Endothelial cell of umbilical vein (primary cell): Measurements from ENCODE around the gene GNAS. TPM values are rescaled to one million over a fixed set of nuclear protein-coding genes. Genes with fewer than 3 reads are reported as not detected.

Experiments used
- BruUV-seq: library from RNA; stranded (reverse); fragments of 400-500 nt; replicated peaks from 2 replicates; lab custom pipeline; 2021; lab: Mats Ljungman, UMichigan
- CTCF ChIA-PET: fragments of 300-600, 350-600 bp; sonication (Branson Sonifier 250); formaldehyde crosslinking; loops from one replicate; lab custom pipeline; 2021; ENCODE audit warnings: antibody characterized with exemption, inconsistent platforms; lab: Charles Lee
- POLR2A ChIA-PET: fragments of 300-600, 350-600 bp; sonication (Branson Sonifier 250); formaldehyde crosslinking; loops from one replicate; lab custom pipeline; 2021; ENCODE audit warnings: antibody characterized with exemption, inconsistent platforms; lab: Charles Lee
- DNase-seq: peaks from one replicate; pipeline ENCODE4 v3.0.0-alpha.2; 2011; ENCODE audit warnings: low read depth, low spot score
- FAIRE-seq: peaks from 2 replicates; lab custom pipeline; 2011; peaks lifted over from hg19 to GRCh38; lab: Jason Lieb, UNC
- H2AFZ ChIP-seq: 2 replicates; pipeline ENCODE4 v1.6.0; 2012; ENCODE audit warnings: low read depth, low read length, control low read depth, inconsistent platforms
- H3K27ac ChIP-seq: 2 replicates; pipeline ENCODE4 v1.5.1; 2011; ENCODE audit warnings: low read depth, mild to moderate bottlenecking, control low read depth, low read length, moderate library complexity; ENCODE audit not compliant: insufficient read depth
- H3K27me3 ChIP-seq, 2 experiments: 2 replicates each; pipeline versions ENCODE4 v1.6.0 to v1.6.1; 2011; ENCODE audit warnings: low read length in 2 of 2, mixed read lengths in 1 of 2; ENCODE audit not compliant: control insufficient read depth in 2 of 2, insufficient read depth in 2 of 2
- H3K36me3 ChIP-seq, 2 experiments: 2 replicates in 1 of 2; 3 replicates in 1 of 2; pipeline ENCODE4 v1.5.1; 2011; ENCODE audit warnings: low read length in 2 of 2, mild to moderate bottlenecking in 1 of 2, moderate library complexity in 1 of 2; ENCODE audit not compliant: control insufficient read depth in 2 of 2, insufficient read depth in 2 of 2; ENCODE audit errors: extremely low read depth in 1 of 2
- H3K4me1 ChIP-seq: 3 replicates; pipeline ENCODE4 v1.5.1; 2011; ENCODE audit warnings: mild to moderate bottlenecking, low read length; ENCODE audit not compliant: control insufficient read depth, insufficient read depth; ENCODE audit errors: extremely low read depth
- H3K4me2 ChIP-seq: 2 replicates; pipeline ENCODE4 v1.6.1; 2011; ENCODE audit warnings: low read length, control low read depth, mixed read lengths; ENCODE audit not compliant: insufficient read depth
- H3K4me3 ChIP-seq, 3 experiments: fragments of 200-600 bp in 1 of 3; sonication (generic), shearing (Covaris generic) in 1 of 3; replicated peaks in 1 of 3; 2 replicates each; pipeline ENCODE4 v1.5.1; 2011 to 2016; ENCODE audit warnings: control low read depth in 3 of 3, low read length in 3 of 3, mild to moderate bottlenecking in 2 of 3, inconsistent platforms in 1 of 3, low read depth in 1 of 3, moderate library complexity in 1 of 3; ENCODE audit not compliant: insufficient read depth in 1 of 3
- H3K79me2 ChIP-seq: 2 replicates; pipeline ENCODE4 v1.6.0; 2012; ENCODE audit warnings: low read length, inconsistent platforms; ENCODE audit not compliant: control insufficient read depth, insufficient read depth
- H3K9ac ChIP-seq: replicated peaks from 2 replicates; pipeline ENCODE3; 2011; ENCODE audit warnings: low read length, control low read depth; ENCODE audit not compliant: insufficient read depth; ENCODE audit errors: extremely low read depth
- H3K9me1 ChIP-seq: replicated peaks from 3 replicates; pipeline ENCODE4 v1.6.0; 2011; ENCODE audit warnings: mild to moderate bottlenecking, low read length; ENCODE audit not compliant: control insufficient read depth, insufficient read depth; ENCODE audit errors: extremely low read depth
- H3K9me3 ChIP-seq: replicated peaks from 2 replicates; pipeline ENCODE4 v1.5.1; 2012; ENCODE audit warnings: low read length, inconsistent platforms; ENCODE audit not compliant: control insufficient read depth, insufficient read depth
- H4K20me1 ChIP-seq: replicated peaks from 2 replicates; pipeline ENCODE3; 2011; ENCODE audit warnings: mild to moderate bottlenecking, low read length; ENCODE audit not compliant: control insufficient read depth, insufficient read depth; ENCODE audit errors: extremely low read depth
- EZH2 ChIP-seq: IDR thresholded peaks from 2 replicates; pipeline ENCODE4 v1.6.1; 2012; ENCODE audit warnings: borderline replicate concordance, low read depth, mild to moderate bottlenecking, moderate library complexity, low read length, inconsistent platforms; ENCODE audit not compliant: severe bottlenecking
- FOS ChIP-seq: IDR thresholded peaks from 2 replicates; pipeline ENCODE4 v1.6.1; 2011; ENCODE audit warnings: mild to moderate bottlenecking, low read length, moderate library complexity, borderline replicate concordance; ENCODE audit not compliant: insufficient read depth
- GATA2 ChIP-seq: IDR thresholded peaks from 2 replicates; pipeline ENCODE4 v1.7.0; 2011; ENCODE audit warnings: low read depth, mild to moderate bottlenecking, moderate library complexity, mixed read lengths, low read length; ENCODE audit not compliant: insufficient read length, insufficient read depth
- JUN ChIP-seq: IDR thresholded peaks from 2 replicates; pipeline ENCODE4 v1.6.1; 2011; ENCODE audit warnings: borderline replicate concordance, low read depth; ENCODE audit not compliant: insufficient read length, insufficient read depth
- POLR2A ChIP-seq: IDR thresholded peaks from 2 replicates; pipeline ENCODE4 v1.6.1; 2012; ENCODE audit warnings: low read depth, mild to moderate bottlenecking, control low read depth, low read length
- POLR2AphosphoS5 ChIP-seq: IDR thresholded peaks from 2 replicates; pipeline ENCODE4 v1.6.1; 2012; ENCODE audit warnings: low read depth, mild to moderate bottlenecking, control low read depth, low read length, moderate library complexity; ENCODE audit not compliant: insufficient read depth
- dilution Hi-C: fragments of 300-500 bp; cut with MboI; formaldehyde crosslinking; loops from one replicate; pipeline ENCODE4 v1.15.0; 2019; ENCODE audit warnings: low sequenced_read_pairs; ENCODE audit not compliant: extremely low pct_ligation_motif_present
- intact Hi-C: fragments of 100-400 bp; cut with micrococcal nuclease; formaldehyde crosslinking; loops from one replicate; pipeline ENCODE4 v1.10.0; 2022
- polyA plus RNA-seq, 4 experiments: library from polyadenylated mRNA; depleted of rRNA in 3 of 4; stranded (reverse) in 3 of 4; unstranded in 1 of 4; fragments of >200 nt; gene quantifications; 2 replicates each; pipeline versions ENCODE4 v1.2.1 to v1.2.3, GENCODE V29; 2011 to 2012; ENCODE audit warnings: missing spikeins in 1 of 4
- total RNA-seq: library from RNA; stranded (reverse); gene quantifications from 2 replicates; pipeline ENCODE4 v1.2.3, GENCODE V29; 2021
- TF ChIP-seq, protein P1 (sequence below): IDR thresholded peaks from 2 replicates; pipeline ENCODE4 v1.6.1; 2011; ENCODE audit not compliant: insufficient read depth, insufficient read length
- TF ChIP-seq, protein P2 (sequence below), 2 donors: IDR thresholded peaks; 1 replicate in 1 of 2; 2 replicates in 1 of 2; pipeline ENCODE4 v1.5.1; 2011; ENCODE audit warnings: low read length in 2 of 2, mild to moderate bottlenecking in 2 of 2, moderate library complexity in 2 of 2, control low read depth in 1 of 2, inconsistent platforms in 1 of 2, low read depth in 1 of 2; ENCODE audit not compliant: insufficient read depth in 1 of 2; ENCODE audit errors: extremely low read depth in 1 of 2

The GNAS gene
- total and polyA plus RNA-seq, 2 donors (not counting 3 experiments of a cell fraction or from before 2014, with no cell fraction given), result 1,141 to 1,882 TPM

DNA sequence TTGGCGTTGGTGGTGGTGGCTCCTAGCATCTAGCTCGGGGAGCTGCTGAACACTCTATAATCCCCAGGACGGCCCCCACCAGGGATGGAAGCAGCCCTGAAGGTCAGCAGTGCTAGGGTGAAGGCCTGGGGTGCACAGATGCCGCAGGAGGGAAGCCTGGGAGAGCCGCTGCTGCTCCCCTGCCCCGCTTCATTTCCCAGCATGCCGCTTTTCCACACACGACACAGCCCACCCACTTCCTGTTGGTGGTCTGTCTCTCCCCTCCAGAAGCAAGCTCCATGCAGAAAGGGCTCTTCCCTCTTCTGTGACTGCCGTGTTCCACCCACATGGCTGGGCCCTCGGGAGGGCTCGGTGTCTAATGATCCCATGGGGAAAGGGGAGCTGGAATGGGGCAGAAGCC, 37.1 kb upstream of the GNAS start:
- no peaks in the 10 kb centered on the region for H4K20me1 ChIP-seq
- no peak overlapping the region for H3K27ac ChIP-seq
- intact Hi-C loops (no loop called here), dilution Hi-C loops (no loop called here)
- no peak overlapping the region for H3K4me2 ChIP-seq
- TF ChIP-seq EZH2 (no peak), JUN (no peak), POLR2A (no peak), POLR2AphosphoS5 (no peak), GATA2 (no peak), FOS (no peak)
- TF ChIP-seq, protein P1, sequence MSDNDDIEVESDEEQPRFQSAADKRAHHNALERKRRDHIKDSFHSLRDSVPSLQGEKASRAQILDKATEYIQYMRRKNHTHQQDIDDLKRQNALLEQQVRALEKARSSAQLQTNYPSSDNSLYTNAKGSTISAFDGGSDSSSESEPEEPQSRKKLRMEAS, result no peak
- no TSS peak for BruUV-seq
- H3K4me1 ChIP-seq, result no peaks in the 10 kb centered on the region
- POLR2A ChIA-PET, result no interaction called here
- H2AFZ ChIP-seq, result no peak overlapping the region
- no peak overlapping the region for H3K9ac ChIP-seq
- no peaks in the 10 kb centered on the region for H3K36me3 ChIP-seq
- H3K27me3 ChIP-seq, result no peaks in the 10 kb centered on the region
- no peaks in the 10 kb centered on the region for H3K79me2 ChIP-seq
- FAIRE-seq, result no peak
- DNase-seq, result no peak
- CTCF ChIA-PET, result no interaction called here
- no peaks in the 10 kb centered on the region for H3K9me3 ChIP-seq
- no peaks in the 10 kb centered on the region for H3K9me1 ChIP-seq
- no peak overlapping the region for H3K4me3 ChIP-seq

DNA sequence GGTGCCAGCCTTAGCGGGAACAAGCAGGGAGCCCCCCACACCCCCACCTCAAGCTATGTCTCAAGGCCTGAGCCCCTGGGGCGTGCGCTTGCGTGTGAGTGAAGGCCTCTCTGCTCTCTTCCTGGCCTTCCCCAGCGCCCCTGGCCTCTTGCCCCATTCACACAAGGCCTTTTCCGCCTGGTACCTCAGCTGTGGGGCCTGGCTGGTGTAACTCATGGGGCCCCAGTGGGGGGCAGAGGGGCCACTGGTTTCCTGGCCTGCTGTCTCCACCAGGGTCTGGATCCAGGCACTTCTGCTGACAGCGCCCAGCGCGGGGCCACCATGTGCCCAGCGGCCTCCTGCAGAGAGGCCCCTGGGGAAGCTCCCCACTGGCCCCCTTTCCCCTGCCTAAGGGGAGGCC, 36.5 kb upstream of the GNAS start:
- intact Hi-C loops (no loop called here), dilution Hi-C loops (no loop called here)
- Histone ChIP-seq H3K9ac (no peak overlapping the region), H3K27me3 (no peaks in the 10 kb centered on the region), H3K27ac (no peak overlapping the region), H4K20me1 (no peaks in the 10 kb centered on the region), H2AFZ (no peak overlapping the region), H3K9me3 (no peaks in the 10 kb centered on the region), H3K4me2 (no peak overlapping the region), H3K4me3 (no peak overlapping the region), H3K9me1 (no peaks in the 10 kb centered on the region), H3K79me2 (no peaks in the 10 kb centered on the region), H3K36me3 (no peaks in the 10 kb centered on the region), H3K4me1 (no peaks in the 10 kb centered on the region)
- TF ChIP-seq, protein P2, sequence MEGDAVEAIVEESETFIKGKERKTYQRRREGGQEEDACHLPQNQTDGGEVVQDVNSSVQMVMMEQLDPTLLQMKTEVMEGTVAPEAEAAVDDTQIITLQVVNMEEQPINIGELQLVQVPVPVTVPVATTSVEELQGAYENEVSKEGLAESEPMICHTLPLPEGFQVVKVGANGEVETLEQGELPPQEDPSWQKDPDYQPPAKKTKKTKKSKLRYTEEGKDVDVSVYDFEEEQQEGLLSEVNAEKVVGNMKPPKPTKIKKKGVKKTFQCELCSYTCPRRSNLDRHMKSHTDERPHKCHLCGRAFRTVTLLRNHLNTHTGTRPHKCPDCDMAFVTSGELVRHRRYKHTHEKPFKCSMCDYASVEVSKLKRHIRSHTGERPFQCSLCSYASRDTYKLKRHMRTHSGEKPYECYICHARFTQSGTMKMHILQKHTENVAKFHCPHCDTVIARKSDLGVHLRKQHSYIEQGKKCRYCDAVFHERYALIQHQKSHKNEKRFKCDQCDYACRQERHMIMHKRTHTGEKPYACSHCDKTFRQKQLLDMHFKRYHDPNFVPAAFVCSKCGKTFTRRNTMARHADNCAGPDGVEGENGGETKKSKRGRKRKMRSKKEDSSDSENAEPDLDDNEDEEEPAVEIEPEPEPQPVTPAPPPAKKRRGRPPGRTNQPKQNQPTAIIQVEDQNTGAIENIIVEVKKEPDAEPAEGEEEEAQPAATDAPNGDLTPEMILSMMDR (IDR thresholded peaks at IDR 0.05; ENCODE audit: extremely low read depth in 1 of 2, insufficient read depth in 1 of 2, low read depth in 1 of 2, low read length in 2 of 2), result no peak
- TF ChIP-seq, protein P1, result no peak
- no peak for TF ChIP-seq EZH2
- DNase-seq, result no peak
- no peak for FAIRE-seq
- ChIA-PET CTCF (no interaction called here), POLR2A (no interaction called here)
- BruUV-seq, result no TSS peak
